ENCODE results near the gene ACTR1B. TPM values are rescaled to one million over a fixed set of nuclear protein-coding genes. Genes with fewer than 3 reads are reported as not detected.
A peak's percentile ranks its signal among the peaks of the same experiment; 100 is the strongest.
"Not testable (repeated sequence)": the region's sequence is repeated elsewhere in the genome, so short reads cannot be mapped to it uniquely, and the experiment has no call there.

Gene ACTR1B
- total and polyA plus RNA-seq, 2 experiments from 2014 or later = 27.2 to 42.5 TPM

GRCh38 chr2:97626049-97626430 is 37.8 kb downstream of the ACTR1B start:
- not testable (repeated sequence) for H3K4me3 Mint-ChIP-seq; H3K36me3 Mint-ChIP-seq (ENCODE audit: low read depth); H2AFZ ChIP-seq; H3K36me3 ChIP-seq (ENCODE audit: insufficient read depth); H3K27me3 ChIP-seq (ENCODE audit: insufficient read depth); H3K9me3 Mint-ChIP-seq; H3K4me1 Mint-ChIP-seq; DNase-seq (ENCODE audit: low spot score); H3K27ac ChIP-seq (ENCODE audit: low read depth); ATAC-seq; H3K27ac Mint-ChIP-seq; H4K20me1 ChIP-seq (replicated peaks; ENCODE audit: insufficient read depth); H3K4me3 ChIP-seq; H3F3A ChIP-seq (replicated peaks; ENCODE audit: low read depth); H3K4me1 ChIP-seq (ENCODE audit: insufficient read depth); H3K4me2 ChIP-seq; H3K79me2 ChIP-seq (replicated peaks; ENCODE audit: insufficient read depth); H3K9me2 ChIP-seq (ENCODE audit: insufficient read depth); H3K27me3 Mint-ChIP-seq (ENCODE audit: insufficient read depth, low read depth, poor library complexity)

- H3K4me2 ChIP-seq; H3K9me2 ChIP-seq (ENCODE audit: insufficient read depth); H3K4me3 Mint-ChIP-seq; ATAC-seq; H3K27me3 ChIP-seq (ENCODE audit: insufficient read depth); H4K20me1 ChIP-seq (replicated peaks; ENCODE audit: insufficient read depth); H3K27ac Mint-ChIP-seq; H3F3A ChIP-seq (replicated peaks; ENCODE audit: low read depth); H3K79me2 ChIP-seq (replicated peaks; ENCODE audit: insufficient read depth); H3K9me3 Mint-ChIP-seq; H3K4me3 ChIP-seq; H2AFZ ChIP-seq; H3K4me1 ChIP-seq (ENCODE audit: insufficient read depth); H3K36me3 Mint-ChIP-seq (ENCODE audit: low read depth); H3K27me3 Mint-ChIP-seq (ENCODE audit: insufficient read depth, low read depth, poor library complexity); H3K4me1 Mint-ChIP-seq; H3K36me3 ChIP-seq (ENCODE audit: insufficient read depth); DNase-seq (ENCODE audit: low spot score); H3K27ac ChIP-seq (ENCODE audit: low read depth): not testable (repeated sequence)
Measured at GRCh38 chr2:97625354-97626048, 38.3 kb downstream of the ACTR1B start.

GRCh38 chr2:97622976-97623375 is 40.9 kb downstream of the ACTR1B start:
- H3K9me3 Mint-ChIP-seq; H3K4me1 ChIP-seq (ENCODE audit: insufficient read depth); H4K20me1 ChIP-seq (replicated peaks; ENCODE audit: insufficient read depth); H3K4me2 ChIP-seq; H3K9me2 ChIP-seq (ENCODE audit: insufficient read depth); H3K27ac Mint-ChIP-seq; H3K79me2 ChIP-seq (replicated peaks; ENCODE audit: insufficient read depth); H3K36me3 Mint-ChIP-seq (ENCODE audit: low read depth); H2AFZ ChIP-seq; H3K27me3 Mint-ChIP-seq (ENCODE audit: insufficient read depth, low read depth, poor library complexity); H3F3A ChIP-seq (replicated peaks; ENCODE audit: low read depth); H3K4me3 Mint-ChIP-seq; H3K27me3 ChIP-seq (ENCODE audit: insufficient read depth); DNase-seq (ENCODE audit: low spot score); H3K27ac ChIP-seq (ENCODE audit: low read depth); H3K4me3 ChIP-seq; H3K36me3 ChIP-seq (ENCODE audit: insufficient read depth); ATAC-seq: not testable (repeated sequence)
- peaks cover 15% of the 10 kb centered on the region for H3K4me1 Mint-ChIP-seq

- H3K36me3 Mint-ChIP-seq (ENCODE audit: low read depth); H3K4me2 ChIP-seq; ATAC-seq; H3K36me3 ChIP-seq (ENCODE audit: insufficient read depth); H3K4me3 Mint-ChIP-seq; H3K27me3 Mint-ChIP-seq (ENCODE audit: insufficient read depth, low read depth, poor library complexity); H3K79me2 ChIP-seq (replicated peaks; ENCODE audit: insufficient read depth); H2AFZ ChIP-seq; H3K4me3 ChIP-seq; H3K9me3 Mint-ChIP-seq; H3K4me1 ChIP-seq (ENCODE audit: insufficient read depth); H3K27me3 ChIP-seq (ENCODE audit: insufficient read depth); H3K27ac Mint-ChIP-seq; H3K27ac ChIP-seq (ENCODE audit: low read depth); H3F3A ChIP-seq (replicated peaks; ENCODE audit: low read depth); H3K9me2 ChIP-seq (ENCODE audit: insufficient read depth); DNase-seq (ENCODE audit: low spot score); H4K20me1 ChIP-seq (replicated peaks; ENCODE audit: insufficient read depth): not testable (repeated sequence)
- H3K4me1 Mint-ChIP-seq = peaks cover 15% of the 10 kb centered on the region
Measured at GRCh38 chr2:97620492-97620891, 43.4 kb downstream of the ACTR1B start.

- H4K20me1 ChIP-seq (replicated peaks; ENCODE audit: insufficient read depth); H3K27ac ChIP-seq (ENCODE audit: low read depth); H3K27ac Mint-ChIP-seq; H2AFZ ChIP-seq; H3K9me2 ChIP-seq (ENCODE audit: insufficient read depth); H3K4me1 ChIP-seq (ENCODE audit: insufficient read depth); DNase-seq (ENCODE audit: low spot score); H3K4me2 ChIP-seq; H3K4me3 Mint-ChIP-seq; H3K27me3 ChIP-seq (ENCODE audit: insufficient read depth); H3F3A ChIP-seq (replicated peaks; ENCODE audit: low read depth); H3K36me3 ChIP-seq (ENCODE audit: insufficient read depth); H3K9me3 Mint-ChIP-seq; H3K27me3 Mint-ChIP-seq (ENCODE audit: insufficient read depth, low read depth, poor library complexity); H3K4me3 ChIP-seq; H3K79me2 ChIP-seq (replicated peaks; ENCODE audit: insufficient read depth); H3K36me3 Mint-ChIP-seq (ENCODE audit: low read depth): not testable (repeated sequence)
- H3K4me1 Mint-ChIP-seq = peaks cover 13% of the 10 kb centered on the region
- ATAC-seq = peak; percentile 30
Measured at GRCh38 chr2:97618939-97619827, 44.7 kb downstream of the ACTR1B start.

All from GM23338 (cell line).